ENCODE data around the gene NSMF.

NSMF gene

DNA sequence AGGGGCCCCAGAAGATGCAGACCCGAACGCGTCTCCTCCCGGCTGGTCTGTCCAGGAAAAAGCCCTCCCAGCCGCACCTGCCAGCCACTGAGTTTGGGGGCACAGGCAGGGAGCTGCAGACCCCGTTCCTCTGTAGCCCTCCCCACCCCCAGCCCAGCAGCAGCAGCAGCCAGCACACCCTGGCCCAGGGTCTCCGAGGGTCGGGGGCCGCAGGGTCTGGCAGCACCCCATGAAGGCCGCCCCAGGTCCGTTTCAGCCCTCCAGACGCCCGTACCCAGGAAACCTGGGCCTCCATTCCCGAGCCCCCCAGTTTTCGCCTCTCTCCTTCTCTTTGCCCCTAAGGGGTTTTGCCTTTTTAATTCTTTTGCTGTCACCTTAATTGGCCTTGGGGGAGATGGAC is 55.9 kb downstream of the NSMF start:
- Histone ChIP-seq H3K36me3 (ENCODE audit: control insufficient read depth in 2 of 2, insufficient read depth in 2 of 2, low read length in 2 of 2) (no peaks in the 10 kb centered on the region), H3K9me3 (ENCODE audit: control insufficient read depth in 2 of 2, low read length in 2 of 2) (no peaks in the 10 kb centered on the region), H3K27me3 (ENCODE audit: control insufficient read depth in 1 of 2, insufficient read depth in 2 of 2, low read length in 2 of 2) (peaks cover 0 to 2% of the 10 kb centered on the region in 2 donors), H3K4me3 (ENCODE audit: low read length in 2 of 2) (no peak overlapping the region), H3K27ac (ENCODE audit: low read length) (no peak overlapping the region), H3K9ac (ENCODE audit: low read length in 2 of 2) (no peak overlapping the region), H3K4me1 (ENCODE audit: control insufficient read depth, insufficient read depth, low read length) (peaks cover 13% of the 10 kb centered on the region)

- Histone ChIP-seq H3K27ac (ENCODE audit: low read length) (no peak overlapping the region), H3K27me3 (ENCODE audit: control insufficient read depth in 1 of 2, insufficient read depth in 2 of 2, low read length in 2 of 2) (peaks cover 0 to 2% of the 10 kb centered on the region in 2 donors), H3K9me3 (ENCODE audit: control insufficient read depth in 2 of 2, low read length in 2 of 2) (no peaks in the 10 kb centered on the region), H3K36me3 (ENCODE audit: control insufficient read depth in 2 of 2, insufficient read depth in 2 of 2, low read length in 2 of 2) (no peaks in the 10 kb centered on the region), H3K4me1 (ENCODE audit: control insufficient read depth, insufficient read depth, low read length) (peaks cover 13% of the 10 kb centered on the region), H3K4me3 (ENCODE audit: low read length in 2 of 2) (no peak overlapping the region), H3K9ac (ENCODE audit: low read length in 2 of 2) (no peak overlapping the region)
Measured at GRCh38 chr9:137402746-137403145, 56.4 kb downstream of the NSMF start.

DNA sequence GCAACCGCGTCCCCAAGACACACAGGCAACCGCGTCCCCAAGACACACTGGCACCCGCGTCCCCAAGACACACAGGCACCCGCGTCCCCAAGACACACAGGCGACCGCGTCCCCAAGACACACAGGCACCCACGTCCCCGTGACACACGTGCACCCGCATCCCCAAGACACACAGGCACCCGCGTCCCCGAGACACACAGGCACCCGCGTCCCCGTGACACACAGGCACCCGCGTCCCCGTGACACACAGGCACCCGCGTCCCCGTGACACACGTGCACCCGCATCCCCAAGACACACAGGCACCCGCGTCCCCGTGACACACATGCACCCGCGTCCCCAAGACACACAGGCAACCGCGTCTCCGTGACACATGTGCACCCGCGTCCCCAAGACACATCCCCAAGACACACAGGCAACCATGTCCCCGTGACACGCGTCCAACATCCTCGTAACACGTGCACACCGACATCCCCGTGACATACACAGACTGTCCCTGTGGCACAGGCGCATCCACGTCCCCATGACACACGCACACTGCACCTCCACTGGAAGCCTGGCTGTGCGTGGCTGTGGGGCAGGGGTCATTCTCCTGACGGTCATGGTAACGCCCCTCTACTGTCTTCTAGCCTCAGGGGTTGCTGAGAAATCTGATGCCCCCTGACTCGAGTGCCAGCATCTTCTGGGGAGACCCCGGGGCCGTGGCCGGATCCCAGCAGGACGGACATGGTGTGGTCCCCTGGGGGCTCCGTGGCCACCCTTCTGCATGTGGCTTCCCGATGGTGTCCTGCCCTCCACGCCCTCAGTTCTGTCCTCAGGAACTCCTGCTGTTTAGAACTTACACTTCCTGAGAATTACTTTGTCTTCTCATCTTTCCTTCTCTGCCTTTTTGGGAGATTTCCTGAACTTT is 60.3 kb downstream of the NSMF start:
- Histone ChIP-seq H3K4me3 (ENCODE audit: low read length in 2 of 2) (no peak overlapping the region), H3K4me1 (ENCODE audit: control insufficient read depth, insufficient read depth, low read length) (no peaks in the 10 kb centered on the region), H3K9ac (ENCODE audit: low read length in 2 of 2) (no peak overlapping the region), H3K27ac (ENCODE audit: low read length) (no peak overlapping the region), H3K27me3 (ENCODE audit: control insufficient read depth in 1 of 2, insufficient read depth in 2 of 2, low read length in 2 of 2) (no peaks in the 10 kb centered on the region), H3K36me3 (ENCODE audit: control insufficient read depth in 2 of 2, insufficient read depth in 2 of 2, low read length in 2 of 2) (peaks cover 0 to 5% of the 10 kb centered on the region in 2 donors), H3K9me3 (ENCODE audit: control insufficient read depth in 2 of 2, low read length in 2 of 2) (peaks cover 0 to 4% of the 10 kb centered on the region in 2 donors)

DNA sequence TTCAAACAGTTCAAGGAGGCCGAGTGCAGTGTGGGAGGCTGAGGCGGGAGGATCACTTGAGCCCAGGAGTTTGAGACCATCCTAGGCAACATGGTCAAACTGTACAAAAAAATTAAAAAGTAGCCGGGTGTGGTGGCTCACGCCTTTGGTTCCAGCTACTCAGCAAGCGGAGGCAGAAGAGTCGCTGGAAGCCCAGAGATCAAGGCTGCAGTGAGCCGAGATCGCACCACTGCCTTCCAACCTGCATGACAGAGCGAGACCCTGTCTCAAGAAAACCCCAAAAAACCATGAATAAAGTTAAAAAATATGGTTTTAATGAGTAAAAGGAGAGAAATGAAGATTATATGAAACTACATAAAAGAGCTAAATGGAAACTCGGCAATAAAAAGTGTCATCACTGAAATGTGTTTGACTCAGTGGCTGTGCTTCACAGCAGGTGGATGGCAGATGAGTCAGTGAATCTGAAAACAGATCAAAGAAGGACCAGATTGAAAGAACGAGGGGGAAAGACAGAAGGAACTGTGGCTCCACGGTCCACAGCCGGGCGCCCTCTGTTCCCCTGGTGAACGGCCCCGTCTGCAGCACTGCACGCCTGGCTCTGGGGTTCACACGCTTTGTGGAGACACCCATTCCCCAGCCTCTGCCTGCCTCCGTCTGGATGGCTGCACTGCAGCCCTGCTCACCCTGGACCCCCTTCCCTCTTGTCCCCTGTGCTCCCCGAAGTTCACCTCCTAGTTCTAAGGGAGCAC is 61.3 kb downstream of the NSMF start:
- H3K36me3 ChIP-seq (ENCODE audit: control insufficient read depth in 2 of 2, insufficient read depth in 2 of 2, low read length in 2 of 2): peaks cover 0 to 5% of the 10 kb centered on the region in 2 donors
- no peak overlapping the region for H3K4me3 ChIP-seq (ENCODE audit: low read length in 2 of 2)
- peaks cover 0 to 4% of the 10 kb centered on the region in 2 donors for H3K9me3 ChIP-seq (ENCODE audit: control insufficient read depth in 2 of 2, low read length in 2 of 2)
- no peaks in the 10 kb centered on the region for H3K27me3 ChIP-seq (ENCODE audit: control insufficient read depth in 1 of 2, insufficient read depth in 2 of 2, low read length in 2 of 2)
- H3K9ac ChIP-seq (ENCODE audit: low read length in 2 of 2): no peak overlapping the region
- no peaks in the 10 kb centered on the region for H3K4me1 ChIP-seq (ENCODE audit: control insufficient read depth, insufficient read depth, low read length)
- H3K27ac ChIP-seq (ENCODE audit: low read length): no peak overlapping the region
